NT2/D1 (cell line): ENCODE results near the gene SKIDA1.

Experiments used
- SUZ12 ChIP-seq: IDR thresholded peaks from 2 replicates; pipeline ENCODE4 v1.6.1; 2011; ENCODE audit not compliant: insufficient read length, insufficient read depth; ENCODE audit errors: extremely low read depth
- YY1 ChIP-seq: IDR thresholded peaks from 2 replicates; pipeline ENCODE4 v1.6.1; 2011; ENCODE audit not compliant: insufficient read length, insufficient read depth
- ZNF274 ChIP-seq: IDR thresholded peaks from 2 replicates; pipeline ENCODE4 v1.6.1; 2011; ENCODE audit warnings: mild to moderate bottlenecking, low read depth, low read length

DNA sequence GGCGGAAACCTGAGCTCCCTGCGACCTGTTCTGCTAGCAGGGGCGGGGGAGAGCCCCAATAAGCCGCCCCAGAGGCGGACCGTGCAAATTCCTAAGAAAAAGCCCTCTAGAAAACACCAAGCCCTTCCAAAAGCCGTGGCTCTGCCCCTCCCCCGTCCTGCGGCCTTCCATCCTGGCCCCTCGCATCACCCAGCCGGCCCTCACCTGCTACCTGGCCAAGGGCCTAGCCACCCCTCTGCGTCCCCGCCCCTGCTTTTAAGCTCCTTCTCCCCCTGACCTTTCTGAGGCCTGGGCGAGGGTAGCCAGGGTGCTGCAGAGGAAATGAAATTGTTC, 24.9 kb downstream of the SKIDA1 start:
- TF ChIP-seq YY1, result no peak
- TF ChIP-seq SUZ12, result no peak
- TF ChIP-seq ZNF274, result no peak
